ENCODE data around the gene KRT6A. TPM values are rescaled to one million over a fixed set of nuclear protein-coding genes. Genes with fewer than 3 reads are reported as not detected.

The KRT6A gene
- total and polyA plus RNA-seq, 2 experiments from 2014 or later, result 0.22 TPM; not detected in 1

GRCh38 chr12:52469853-52470252 lies 23.2 kb downstream of the KRT6A start:
- no peak for TF ChIP-seq CTCF (IDR thresholded peaks at IDR 0.05; ENCODE audit: low read depth, low read length)
- no peaks in the 10 kb centered on the region for H3K27me3 ChIP-seq
- H3K4me3 ChIP-seq, result no peak overlapping the region
- no peaks in the 10 kb centered on the region for H3K9me3 ChIP-seq (ENCODE audit: low read depth)
- H3K4me1 ChIP-seq (ENCODE audit: low read depth), result no peaks in the 10 kb centered on the region
- no peaks in the 10 kb centered on the region for H3K36me3 ChIP-seq
- no peak for DNase-seq (ENCODE audit: low read depth in 1 of 2, low spot score in 1 of 2)
- H3K27ac ChIP-seq, result no peak overlapping the region

DNA sequence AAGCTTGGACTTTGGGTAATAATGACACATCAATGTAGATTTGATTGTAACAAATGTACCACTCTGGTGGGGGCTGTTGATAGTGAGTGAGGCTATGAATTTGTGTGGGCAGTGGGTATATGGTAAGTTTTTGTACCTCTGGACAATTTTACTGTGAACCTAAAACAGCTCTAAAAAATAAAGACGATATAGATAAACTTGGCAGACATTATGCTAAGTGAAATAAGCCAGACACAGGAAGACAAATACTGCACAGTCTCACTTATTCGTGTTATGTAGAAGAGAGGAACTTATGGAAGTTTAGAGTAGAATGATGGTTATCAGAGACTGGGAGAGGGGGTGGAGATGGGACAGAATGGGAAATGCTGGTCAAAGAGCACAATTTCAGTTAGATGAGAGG lies 28.2 kb downstream of the KRT6A start:
- H3K9me3 ChIP-seq (ENCODE audit: low read depth), result no peaks in the 10 kb centered on the region
- H3K4me1 ChIP-seq (ENCODE audit: low read depth), result no peaks in the 10 kb centered on the region
- DNase-seq (ENCODE audit: low read depth in 1 of 2, low spot score in 1 of 2), result no peak
- no peak for TF ChIP-seq CTCF (IDR thresholded peaks at IDR 0.05; ENCODE audit: low read depth, low read length)
- no peak overlapping the region for H3K27ac ChIP-seq
- no peak overlapping the region for H3K4me3 ChIP-seq
- no peaks in the 10 kb centered on the region for H3K36me3 ChIP-seq
- peaks cover 11% of the 10 kb centered on the region for H3K27me3 ChIP-seq

DNA sequence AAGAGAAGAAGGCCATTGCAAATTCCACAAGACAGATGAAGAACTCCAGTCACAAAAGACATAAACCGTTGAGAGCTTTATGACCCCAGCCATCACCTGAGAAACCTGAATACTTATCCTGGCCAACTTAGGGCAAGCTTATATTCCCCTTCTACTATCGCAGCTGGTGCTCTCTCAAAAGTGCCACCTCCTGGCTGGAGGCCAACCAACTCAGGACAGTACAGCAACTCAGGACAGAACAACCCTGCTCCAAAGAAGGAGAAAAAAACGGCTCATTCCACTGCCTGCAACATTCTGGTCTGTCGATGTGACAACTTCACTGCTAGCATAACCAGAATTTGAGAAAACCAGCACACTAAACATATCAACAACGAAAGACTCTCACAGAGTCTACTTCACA lies 31.4 kb downstream of the KRT6A start:
- H3K27me3 ChIP-seq, result peaks cover 13% of the 10 kb centered on the region
- no peak overlapping the region for H3K4me3 ChIP-seq
- no peaks in the 10 kb centered on the region for H3K36me3 ChIP-seq
- no peaks in the 10 kb centered on the region for H3K9me3 ChIP-seq (ENCODE audit: low read depth)
- no peak overlapping the region for H3K27ac ChIP-seq
- TF ChIP-seq CTCF (IDR thresholded peaks at IDR 0.05; ENCODE audit: low read depth, low read length), result no peak
- no peak for DNase-seq (ENCODE audit: low read depth in 1 of 2, low spot score in 1 of 2)
- H3K4me1 ChIP-seq (ENCODE audit: low read depth), result no peaks in the 10 kb centered on the region

GRCh38 chr12:52458861-52459260 lies 34.2 kb downstream of the KRT6A start:
- TF ChIP-seq CTCF (IDR thresholded peaks at IDR 0.05; ENCODE audit: low read depth, low read length), result no peak
- no peak overlapping the region for H3K27ac ChIP-seq
- no peaks in the 10 kb centered on the region for H3K36me3 ChIP-seq
- peaks cover 7% of the 10 kb centered on the region for H3K27me3 ChIP-seq
- no peaks in the 10 kb centered on the region for H3K4me1 ChIP-seq (ENCODE audit: low read depth)
- no peak for DNase-seq (ENCODE audit: low read depth in 1 of 2, low spot score in 1 of 2)
- no peaks in the 10 kb centered on the region for H3K9me3 ChIP-seq (ENCODE audit: low read depth)
- no peak overlapping the region for H3K4me3 ChIP-seq

- Histone ChIP-seq H3K9me3 (ENCODE audit: low read depth) (no peaks in the 10 kb centered on the region), H3K27me3 (peaks cover 6% of the 10 kb centered on the region), H3K36me3 (no peaks in the 10 kb centered on the region), H3K4me3 (no peak overlapping the region), H3K4me1 (ENCODE audit: low read depth) (no peaks in the 10 kb centered on the region), H3K27ac (no peak overlapping the region)
- DNase-seq (ENCODE audit: low read depth in 1 of 2, low spot score in 1 of 2), result peak in 1 of 2 donors; percentile 85
- no peak for TF ChIP-seq CTCF (IDR thresholded peaks at IDR 0.05; ENCODE audit: low read depth, low read length)
Observed at GRCh38 chr12:52455821-52456220, 37.2 kb downstream of the KRT6A start.

All from cardiac muscle cell (in vitro differentiated cells and primary cell).